Panc1 (cell line): ENCODE measurements around the gene EML1. TPM values are rescaled to one million over a fixed set of nuclear protein-coding genes. Genes with fewer than 3 reads are reported as not detected.

Experiments
- ATAC-seq: fragments of 200-7000 bp; cut with Tn5 transposase; 2 replicates; pipeline ENCODE4 v1.9.1; 2020; ENCODE audit warnings: mild to moderate bottlenecking, moderate library complexity
- BruUV-seq: library from RNA; stranded (reverse); fragments of 400-500 nt; replicated peaks from 2 replicates; lab custom pipeline; 2021; lab: Mats Ljungman, UMichigan
- CTCF ChIA-PET: fragments of 300-600 bp; sonication (Branson Sonifier 250); formaldehyde crosslinking; loops from one replicate; lab custom pipeline; 2022; ENCODE audit warnings: antibody characterized with exemption; lab: Charles Lee
- POLR2A ChIA-PET: fragments of 300-600 bp; sonication (Branson Sonifier 250); formaldehyde crosslinking; loops from one replicate; lab custom pipeline; 2022; ENCODE audit warnings: antibody characterized with exemption; lab: Charles Lee
- DNase-seq: peaks from one replicate; pipeline ENCODE4 v3.0.0-alpha.2; 2010; ENCODE audit warnings: low read depth, low spot score
- H3K27ac ChIP-seq: 2 replicates; pipeline ENCODE4 v1.5.1; 2011; ENCODE audit warnings: mild to moderate bottlenecking, low read length, inconsistent platforms
- H3K27me3 ChIP-seq: fragments of 200-500 bp; sonication (Bioruptor generic); 2 replicates; pipeline ENCODE4 v1.6.0; 2014; ENCODE audit warnings: low read length, inconsistent platforms; ENCODE audit not compliant: control insufficient read depth, insufficient read depth
- H3K36me3 ChIP-seq: fragments of 200-500 bp; sonication (Bioruptor generic); 2 replicates; pipeline ENCODE4 v1.5.1; 2014; ENCODE audit warnings: inconsistent platforms, mild to moderate bottlenecking, low read length, moderate library complexity; ENCODE audit not compliant: control insufficient read depth, insufficient read depth
- H3K4me1 ChIP-seq: 2 replicates; pipeline ENCODE4 v1.5.1; 2011; ENCODE audit warnings: inconsistent platforms, mild to moderate bottlenecking, low read length, moderate library complexity; ENCODE audit not compliant: control insufficient read depth, insufficient read depth
- H3K4me3 ChIP-seq, 2 experiments: 2 replicates each; pipeline ENCODE4 v1.5.1; 2011 to 2012; ENCODE audit warnings: low read depth in 2 of 2, low read length in 2 of 2, mild to moderate bottlenecking in 2 of 2, inconsistent platforms in 1 of 2, moderate library complexity in 1 of 2
- H3K9me3 ChIP-seq: fragments of 200-500 bp; sonication (Bioruptor generic); 2 replicates; pipeline ENCODE4 v1.5.1; 2014; ENCODE audit warnings: low read depth, mild to moderate bottlenecking, inconsistent platforms, low read length, moderate library complexity; ENCODE audit not compliant: control insufficient read depth, insufficient read depth
- CTCF ChIP-seq: fragments of 450-650 bp; IDR thresholded peaks from 2 replicates; pipeline ENCODE4 v1.5.1; 2017; ENCODE audit warnings: mild to moderate bottlenecking
- POLR2AphosphoS5 ChIP-seq: IDR thresholded peaks from 2 replicates; pipeline ENCODE4 v1.6.1; 2012; ENCODE audit warnings: mild to moderate bottlenecking, low read depth, low read length, moderate library complexity
- REST ChIP-seq, 2 experiments: IDR thresholded peaks; 2 replicates each; pipeline ENCODE4 v1.6.1; 2011 to 2012; ENCODE audit warnings: low read depth in 2 of 2, control low read depth in 1 of 2, low read length in 1 of 2, mild to moderate bottlenecking in 1 of 2, moderate library complexity in 1 of 2; ENCODE audit not compliant: insufficient read depth in 1 of 2
- SIN3A ChIP-seq: IDR thresholded peaks from 2 replicates; pipeline ENCODE4 v1.6.1; 2012; ENCODE audit warnings: low read depth, mild to moderate bottlenecking, low read length, moderate library complexity, borderline replicate concordance; ENCODE audit not compliant: insufficient read depth
- TCF7L2 ChIP-seq: IDR thresholded peaks from 2 replicates; pipeline ENCODE4 v1.6.1; 2011; ENCODE audit warnings: mild to moderate bottlenecking, low read depth, low read length, inconsistent platforms
- in situ Hi-C: cut with HindIII; loops from 2 replicates; pipeline ENCODE4 v1.10.0; 2016; ENCODE audit warnings: low sequenced_read_pairs, low pct_unique_long_range_greater_than_20kb
- intact Hi-C: fragments of 100-400 bp; cut with micrococcal nuclease; formaldehyde crosslinking; loops from one replicate; pipeline ENCODE4 v1.10.0; 2022; ENCODE audit not compliant: unreplicated experiment
- total RNA-seq: library from RNA; stranded (reverse); gene quantifications from one replicate; pipeline ENCODE4 v1.2.1, GENCODE V29; 2021; ENCODE audit not compliant: unreplicated experiment

The EML1 gene
- total RNA-seq, 1 experiment from 2014 or later, result 35.3 TPM

- DNase-seq (no peak), ATAC-seq (no peak)
- Histone ChIP-seq H3K36me3 (no peaks in the 10 kb centered on the region), H3K4me3 (no peak overlapping the region), H3K27ac (no peak overlapping the region), H3K4me1 (peaks cover 17% of the 10 kb centered on the region), H3K9me3 (no peaks in the 10 kb centered on the region), H3K27me3 (no peaks in the 10 kb centered on the region)
- intact Hi-C loops, result no loop called here
- POLR2A ChIA-PET, result no interaction called here
- CTCF ChIA-PET, result no interaction called here
- TF ChIP-seq TCF7L2 (no peak), CTCF (no peak), SIN3A (no peak), POLR2AphosphoS5 (no peak), REST (IDR thresholded peaks at IDR 0.05; ENCODE audit: insufficient read depth in 1 of 2, low read depth in 2 of 2, low read length in 1 of 2) (no peak)
- BruUV-seq, result no TSS peak
- in situ Hi-C loops, result no loop called here
Measured at GRCh38 chr14:99986396-99986795, 193.2 kb downstream of the EML1 start.

- Histone ChIP-seq H3K27me3 (no peaks in the 10 kb centered on the region), H3K4me1 (no peaks in the 10 kb centered on the region), H3K4me3 (no peak overlapping the region), H3K27ac (no peak overlapping the region), H3K36me3 (no peaks in the 10 kb centered on the region), H3K9me3 (no peaks in the 10 kb centered on the region)
- DNase-seq (no peak), ATAC-seq (no peak)
- no TSS peak for BruUV-seq
- intact Hi-C loops (no loop called here), in situ Hi-C loops (no loop called here)
- no peak for TF ChIP-seq SIN3A
- no peak for TF ChIP-seq POLR2AphosphoS5
- no peak for TF ChIP-seq TCF7L2
- no peak for TF ChIP-seq REST (IDR thresholded peaks at IDR 0.05; ENCODE audit: insufficient read depth in 1 of 2, low read depth in 2 of 2, low read length in 1 of 2)
- TF ChIP-seq CTCF, result no peak
- ChIA-PET POLR2A (no interaction called here), CTCF (no interaction called here)
Measured at GRCh38 chr14:99989032-99989431, 195.8 kb downstream of the EML1 start.
